NT2/D1 (cell line): ENCODE data around the gene TMEM132C.

ENCODE experiments used
- DNase-seq: peaks from one replicate; pipeline ENCODE4 v3.0.0-alpha.2; 2011; ENCODE audit warnings: low read depth, low spot score
- H3K27me3 ChIP-seq: 2 replicates; pipeline ENCODE4 v1.6.0; 2011; ENCODE audit warnings: mild to moderate bottlenecking; ENCODE audit not compliant: insufficient read length, insufficient read depth
- H3K36me3 ChIP-seq: 2 replicates; pipeline ENCODE4 v1.6.1; 2011; ENCODE audit warnings: mild to moderate bottlenecking, low read length, mixed read lengths; ENCODE audit not compliant: insufficient read depth, insufficient read length
- H3K4me1 ChIP-seq: 2 replicates; pipeline ENCODE4 v1.5.1; 2011; ENCODE audit not compliant: insufficient read depth, insufficient read length
- H3K4me3 ChIP-seq: 2 replicates; pipeline ENCODE4 v1.5.1; 2011; ENCODE audit warnings: low read depth; ENCODE audit not compliant: insufficient read length
- H3K9ac ChIP-seq: 2 replicates; pipeline ENCODE4 v1.6.0; 2011; ENCODE audit warnings: low read depth; ENCODE audit not compliant: insufficient read length
- H3K9me3 ChIP-seq: 2 replicates; pipeline ENCODE4 v1.5.1; 2011; ENCODE audit warnings: mild to moderate bottlenecking, low read length; ENCODE audit not compliant: insufficient read depth
- SUZ12 ChIP-seq: IDR thresholded peaks from 2 replicates; pipeline ENCODE4 v1.6.1; 2011; ENCODE audit not compliant: insufficient read length, insufficient read depth; ENCODE audit errors: extremely low read depth
- YY1 ChIP-seq: IDR thresholded peaks from 2 replicates; pipeline ENCODE4 v1.6.1; 2011; ENCODE audit not compliant: insufficient read length, insufficient read depth
- ZNF274 ChIP-seq: IDR thresholded peaks from 2 replicates; pipeline ENCODE4 v1.6.1; 2011; ENCODE audit warnings: mild to moderate bottlenecking, low read depth, low read length

Gene TMEM132C

DNA sequence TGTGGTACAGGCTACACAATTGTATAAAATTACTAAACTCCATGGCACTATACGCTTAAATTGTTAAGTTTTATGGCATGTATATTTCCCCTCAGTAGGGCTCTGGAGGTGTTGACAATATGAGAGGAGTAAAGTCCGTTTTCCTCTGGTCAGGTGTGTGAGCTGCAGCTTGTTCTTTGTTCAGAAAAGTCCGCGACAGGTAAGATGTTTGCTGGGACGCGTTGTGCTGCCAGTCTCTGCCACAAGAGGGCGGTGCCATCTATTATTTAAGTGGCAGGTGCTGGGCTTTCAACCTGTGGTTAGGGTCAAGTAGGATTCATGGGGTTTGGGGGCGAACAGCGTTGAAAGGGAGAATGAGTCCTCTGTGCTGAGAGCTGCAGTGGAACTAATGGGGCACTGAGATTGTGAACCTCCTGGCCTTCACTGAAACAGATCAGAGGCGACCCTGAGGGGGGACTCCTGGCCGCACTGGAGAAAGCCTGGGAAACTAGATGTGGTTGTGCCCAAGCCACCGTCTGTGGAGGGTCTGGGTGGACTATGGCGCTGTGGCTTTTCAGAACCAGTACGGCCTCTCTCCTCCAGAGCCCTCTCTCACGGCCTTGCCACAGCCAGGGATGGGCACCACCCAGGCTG lies 377.8 kb downstream of the TMEM132C start:
- Histone ChIP-seq H3K27me3 (no peaks in the 10 kb centered on the region), H3K9me3 (no peaks in the 10 kb centered on the region; the same call in 1 of the 2 replicates), H3K4me1 (no peaks in the 10 kb centered on the region), H3K9ac (no peak overlapping the region), H3K4me3 (no peak overlapping the region), H3K36me3 (no peaks in the 10 kb centered on the region)
- peak; percentile 48 for DNase-seq
- no peak for TF ChIP-seq ZNF274
- TF ChIP-seq YY1, result no peak
- no peak for TF ChIP-seq SUZ12

DNA sequence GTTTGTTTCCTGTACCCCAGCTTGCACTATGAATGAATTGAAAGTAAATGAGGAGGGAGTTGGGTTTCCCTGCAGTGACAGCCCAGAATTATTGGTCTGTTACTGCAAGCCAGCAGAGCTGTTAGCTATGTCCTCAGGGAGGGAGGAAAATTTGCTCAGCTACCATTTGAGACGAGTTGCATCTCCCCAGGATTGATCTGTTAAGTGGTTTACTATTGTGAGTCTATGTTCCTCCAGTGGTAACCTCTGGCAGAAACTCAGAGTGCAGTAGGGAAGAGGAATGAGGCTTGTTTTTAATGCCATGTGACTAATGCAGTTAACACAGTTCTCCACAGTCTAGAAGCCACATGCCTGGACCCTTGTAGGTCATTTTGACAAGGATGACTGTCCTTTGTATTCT lies 382.9 kb downstream of the TMEM132C start:
- TF ChIP-seq SUZ12 (no peak), ZNF274 (no peak), YY1 (no peak)
- peaks cover 8% of the 10 kb centered on the region for H3K4me1 ChIP-seq
- no peak overlapping the region for H3K9ac ChIP-seq
- no peaks in the 10 kb centered on the region for H3K36me3 ChIP-seq
- H3K4me3 ChIP-seq, result no peak overlapping the region
- no peaks in the 10 kb centered on the region for H3K27me3 ChIP-seq
- no peaks in the 10 kb centered on the region; the same call in 1 of the 2 replicates for H3K9me3 ChIP-seq
- DNase-seq, result no peak

DNA sequence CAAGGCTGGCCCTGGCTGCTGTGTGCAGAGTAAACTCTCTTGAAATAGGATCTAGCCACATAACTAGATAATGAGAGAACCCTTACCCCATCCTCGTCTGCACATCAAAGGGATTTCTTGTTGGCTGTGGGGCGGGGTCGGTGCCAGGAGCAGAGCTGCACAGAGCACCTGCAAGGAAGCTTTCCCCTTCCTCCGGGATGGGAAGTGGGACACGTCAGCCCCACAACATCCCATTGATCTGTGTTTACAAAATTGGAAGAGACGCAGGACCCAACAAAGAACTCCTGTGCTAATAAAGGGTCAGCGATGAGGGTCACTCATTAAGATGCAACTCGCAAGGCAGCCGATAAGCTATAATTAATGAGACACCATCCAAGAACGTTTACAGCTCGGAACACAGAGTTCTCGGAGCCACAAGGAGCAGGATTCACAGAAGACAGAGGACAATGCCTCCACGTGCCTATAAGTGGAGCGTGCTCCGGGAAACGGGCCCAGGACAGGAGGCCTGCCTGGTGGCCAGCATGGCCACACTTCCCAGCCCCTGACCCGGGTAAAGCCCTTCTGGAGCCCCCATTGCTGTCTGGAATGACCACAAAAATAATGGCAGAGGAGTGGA lies 385.3 kb downstream of the TMEM132C start:
- Histone ChIP-seq H3K4me1 (peaks cover 8% of the 10 kb centered on the region), H3K4me3 (no peak overlapping the region), H3K9ac (no peak overlapping the region), H3K9me3 (no peaks in the 10 kb centered on the region), H3K36me3 (no peaks in the 10 kb centered on the region), H3K27me3 (no peaks in the 10 kb centered on the region)
- DNase-seq, result no peak
- TF ChIP-seq SUZ12, result no peak

DNA sequence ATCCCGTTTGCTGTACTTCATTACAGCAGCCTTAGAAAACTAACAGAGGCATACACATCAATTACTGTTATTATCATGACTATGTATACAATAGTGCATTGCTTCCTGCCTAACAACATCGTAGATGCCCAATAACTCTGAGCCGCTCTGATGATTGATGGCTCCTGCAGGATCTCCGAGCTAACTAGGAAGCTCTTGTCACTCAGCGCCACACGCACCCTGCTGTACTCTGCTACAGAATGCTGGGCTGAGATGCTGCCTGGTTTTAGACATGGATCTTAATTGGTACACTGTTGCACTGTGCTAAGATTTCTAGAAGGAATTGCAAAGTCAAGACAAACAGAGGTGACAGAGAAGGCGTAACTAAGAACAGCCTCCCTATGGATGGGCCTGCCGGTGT lies 387.5 kb downstream of the TMEM132C start:
- TF ChIP-seq SUZ12 (no peak), ZNF274 (no peak), YY1 (no peak)
- Histone ChIP-seq H3K27me3 (no peaks in the 10 kb centered on the region), H3K9ac (no peak overlapping the region), H3K4me1 (peaks cover 8% of the 10 kb centered on the region), H3K4me3 (no peak overlapping the region), H3K36me3 (no peaks in the 10 kb centered on the region), H3K9me3 (no peaks in the 10 kb centered on the region)
- DNase-seq, result no peak

DNA sequence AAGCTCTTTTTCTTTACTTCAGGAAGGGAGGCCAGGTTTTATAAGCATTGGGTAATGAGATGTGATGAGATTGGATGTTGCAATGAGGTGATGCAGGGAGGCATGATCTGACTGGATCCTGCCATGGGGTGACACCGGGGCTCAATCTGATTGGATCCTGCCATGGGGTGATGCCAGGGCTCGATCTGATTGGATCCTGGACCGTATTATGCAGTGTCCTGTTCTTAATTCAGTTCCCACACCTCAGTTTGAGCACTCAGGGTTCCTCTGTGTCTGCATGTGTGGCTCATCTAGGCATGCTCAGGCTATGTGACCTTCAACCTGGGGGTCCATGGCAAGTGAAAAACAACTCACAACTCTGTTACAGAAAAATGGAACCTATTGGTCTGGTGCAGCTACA lies 390.4 kb downstream of the TMEM132C start:
- no peak for TF ChIP-seq ZNF274

DNA sequence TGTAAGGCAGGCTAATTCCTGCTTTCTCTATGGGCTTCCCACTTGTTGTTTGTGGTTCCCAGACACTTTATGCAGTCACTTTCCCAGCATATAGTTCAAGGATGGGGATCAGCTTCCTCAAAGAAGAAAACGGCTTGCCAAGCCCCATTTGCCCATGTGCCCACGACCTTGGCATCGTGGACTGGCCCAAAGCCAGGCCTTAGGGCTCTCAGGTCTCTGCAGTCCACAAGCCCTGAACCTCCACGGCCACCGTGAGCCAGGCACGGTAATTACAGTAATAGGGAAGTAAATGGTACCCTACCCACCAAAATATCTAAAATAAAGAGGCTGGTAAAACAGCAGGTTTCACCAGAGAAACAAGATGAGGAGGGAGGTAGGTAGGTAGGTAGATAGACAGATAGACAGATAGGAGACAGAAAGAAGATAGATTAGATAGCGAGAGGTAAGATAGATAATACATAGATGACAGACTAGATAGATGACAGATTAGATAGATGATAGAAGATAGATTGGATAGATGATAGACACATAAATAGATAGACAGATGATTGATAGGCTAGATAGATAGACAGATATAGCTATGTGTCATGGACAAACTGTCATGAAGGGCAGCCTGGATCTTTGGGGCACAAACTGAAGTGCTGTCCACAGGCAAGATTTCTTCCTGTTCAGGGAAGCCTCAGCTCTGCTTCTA lies 393.7 kb downstream of the TMEM132C start:
- H3K4me1 ChIP-seq, result no peaks in the 10 kb centered on the region
- no peak overlapping the region for H3K9ac ChIP-seq
- no peaks in the 10 kb centered on the region for H3K36me3 ChIP-seq
- H3K27me3 ChIP-seq, result no peaks in the 10 kb centered on the region
- DNase-seq, result no peak
- H3K9me3 ChIP-seq, result 0 out of 2 replicates have a peak, but pooled peaks cover 2% of the 10 kb centered on the region
- no peak overlapping the region for H3K4me3 ChIP-seq
- TF ChIP-seq SUZ12 (no peak), YY1 (no peak), ZNF274 (no peak)

More for the DNA sequence above, 390.4 kb downstream of the TMEM132C start:
- Histone ChIP-seq H3K4me3 (no peak overlapping the region), H3K36me3 (no peaks in the 10 kb centered on the region), H3K9me3 (no peaks in the 10 kb centered on the region), H3K4me1 (peaks cover 2% of the 10 kb centered on the region), H3K27me3 (no peaks in the 10 kb centered on the region), H3K9ac (no peak overlapping the region)
- DNase-seq, result no peak

DNA sequence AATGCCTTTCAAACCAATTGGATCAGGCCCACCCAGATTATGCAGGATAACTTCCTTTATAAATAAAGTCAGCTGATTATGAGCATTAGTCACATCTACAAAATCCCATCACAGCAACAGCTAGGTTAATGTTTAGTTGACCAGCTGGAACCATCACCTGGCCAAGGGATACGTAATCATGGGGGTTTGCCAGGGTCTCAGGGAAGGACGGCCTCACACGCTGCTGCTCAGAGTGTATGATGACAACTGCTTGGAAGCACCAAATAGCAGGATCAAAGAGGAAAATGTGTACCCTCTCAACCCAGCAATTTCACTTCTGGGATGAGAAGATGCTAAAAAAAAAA lies 394.2 kb downstream of the TMEM132C start:
- no peak for DNase-seq

More for the DNA sequence above, 394.2 kb downstream of the TMEM132C start:
- no peaks in the 10 kb centered on the region for H3K36me3 ChIP-seq
- H3K9ac ChIP-seq, result no peak overlapping the region
- H3K9me3 ChIP-seq, result 0 out of 2 replicates have a peak, but pooled peaks cover 7% of the 10 kb centered on the region
- H3K4me3 ChIP-seq, result no peak overlapping the region
- no peaks in the 10 kb centered on the region for H3K4me1 ChIP-seq
- H3K27me3 ChIP-seq, result no peaks in the 10 kb centered on the region
- TF ChIP-seq ZNF274 (no peak), SUZ12 (no peak), YY1 (no peak)
